H4 (cell line): ENCODE results near the gene ACTG2. TPM values are rescaled to one million over a fixed set of nuclear protein-coding genes. Genes with fewer than 3 reads are reported as not detected.

Experiments
- DNase-seq: peaks from one replicate; pipeline ENCODE4 v3.0.0-alpha.2; 2015; ENCODE audit warnings: low spot score
- total RNA-seq: library from RNA; depleted of rRNA; stranded (reverse); fragments of >200 nt; shearing (Covaris generic); gene quantifications from 2 replicates; pipeline ENCODE4 v1.2.3, GENCODE V29; 2014

The ACTG2 gene
- total RNA-seq, 1 experiment from 2014 or later, result not detected

DNA sequence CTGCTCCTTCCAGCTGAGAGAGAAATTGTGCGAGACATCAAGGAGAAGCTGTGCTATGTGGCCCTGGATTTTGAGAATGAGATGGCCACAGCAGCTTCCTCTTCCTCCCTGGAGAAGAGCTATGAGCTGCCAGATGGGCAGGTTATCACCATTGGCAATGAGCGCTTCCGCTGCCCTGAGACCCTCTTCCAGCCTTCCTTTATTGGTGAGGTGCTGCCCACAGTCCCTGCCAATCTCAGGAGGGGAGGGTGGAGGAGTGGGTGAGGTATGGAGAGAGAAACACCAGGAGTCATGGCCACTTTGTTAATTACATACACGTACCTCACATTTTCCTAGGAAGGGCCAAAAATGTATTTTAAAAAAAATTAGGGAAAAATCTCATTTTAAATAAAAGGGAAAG, 21.9 kb downstream of the ACTG2 start:
- DNase-seq, result no peak

DNA sequence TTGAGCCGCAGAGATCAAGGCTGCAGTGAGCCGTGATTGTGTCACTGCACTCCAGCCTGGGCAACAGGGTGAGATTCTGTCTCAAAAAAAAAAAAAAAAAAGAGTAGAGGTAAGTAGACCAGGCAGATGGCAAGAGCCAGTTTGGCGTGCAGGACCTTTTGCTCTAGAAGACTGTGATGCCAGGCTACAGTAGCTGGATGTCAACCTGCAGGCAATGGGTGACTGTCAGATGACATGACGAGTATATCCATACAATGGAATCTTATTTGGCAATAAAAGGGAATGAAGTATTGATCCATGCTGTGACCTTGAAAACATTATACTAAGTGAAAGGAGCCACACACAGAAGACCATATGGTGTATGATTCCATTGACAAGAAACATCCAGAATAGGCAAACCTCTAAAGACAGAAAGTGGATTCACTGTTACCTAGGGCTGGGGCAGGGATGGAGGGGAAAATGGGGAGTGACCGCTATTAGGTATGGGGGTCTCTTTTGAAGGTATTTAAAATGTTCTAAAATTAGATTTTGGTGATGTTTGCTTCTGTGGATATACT, 22.7 kb downstream of the ACTG2 start:
- no peak for DNase-seq

DNA sequence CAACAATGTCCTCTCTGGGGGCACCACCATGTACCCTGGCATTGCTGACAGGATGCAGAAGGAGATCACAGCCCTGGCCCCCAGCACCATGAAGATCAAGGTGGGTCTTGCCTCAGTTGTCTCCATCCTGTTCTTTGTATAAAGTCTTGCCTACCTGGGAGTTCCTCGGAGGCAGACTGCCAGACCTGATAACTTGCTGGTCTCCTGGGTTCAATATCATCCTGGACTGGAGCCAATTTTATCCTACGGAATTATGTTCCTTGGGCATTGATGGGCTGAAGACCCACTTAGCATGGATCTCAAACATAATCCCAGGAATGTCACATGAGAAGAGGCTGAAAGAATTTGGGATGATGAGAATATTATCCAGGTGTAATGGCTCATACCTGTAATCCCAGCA, 23.9 kb downstream of the ACTG2 start:
- DNase-seq, result no peak

DNA sequence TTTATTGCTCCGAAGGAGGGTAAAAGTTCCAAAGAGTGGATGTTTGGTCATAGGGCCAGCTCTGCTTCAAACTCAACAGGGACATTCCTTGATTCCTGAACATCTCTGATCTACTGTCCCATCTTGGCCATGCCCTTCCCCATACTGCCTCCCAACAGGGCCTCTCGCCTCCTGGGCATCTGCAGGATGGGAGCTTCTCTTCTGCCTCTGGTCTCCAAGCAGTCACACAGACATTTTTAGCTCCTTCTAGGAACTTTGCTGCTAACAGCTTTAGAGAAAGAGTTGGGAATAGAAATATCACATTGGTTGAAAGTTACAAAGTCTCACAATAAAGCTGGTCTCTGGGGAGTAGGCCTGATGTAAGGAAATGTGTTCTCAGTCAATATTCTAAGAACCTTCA, 24.5 kb downstream of the ACTG2 start:
- no peak for DNase-seq

DNA sequence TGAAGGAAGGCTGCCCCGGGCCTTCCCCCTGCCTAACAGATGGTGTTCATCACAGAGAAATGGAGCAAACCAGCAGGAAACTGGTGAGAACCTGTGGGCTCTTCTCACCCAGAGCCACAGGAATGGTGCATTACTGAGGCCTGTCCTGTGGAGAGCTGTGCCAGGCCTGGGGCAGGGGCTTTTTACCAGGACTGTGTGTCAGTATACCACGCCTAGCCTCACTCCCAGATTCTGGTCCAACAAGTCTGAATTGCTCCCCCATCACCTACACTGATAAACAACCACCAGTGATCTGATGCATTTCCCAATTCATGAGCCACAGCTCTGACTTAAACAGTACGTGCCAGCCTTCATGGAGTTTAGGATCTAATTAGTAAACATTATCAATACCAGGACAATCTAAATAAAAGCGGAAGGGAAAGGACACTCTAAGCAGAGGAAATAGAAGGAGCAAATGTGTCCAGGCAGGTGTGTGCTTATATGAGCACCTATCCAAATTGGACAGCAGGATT, 24.9 kb downstream of the ACTG2 start:
- no peak for DNase-seq

DNA sequence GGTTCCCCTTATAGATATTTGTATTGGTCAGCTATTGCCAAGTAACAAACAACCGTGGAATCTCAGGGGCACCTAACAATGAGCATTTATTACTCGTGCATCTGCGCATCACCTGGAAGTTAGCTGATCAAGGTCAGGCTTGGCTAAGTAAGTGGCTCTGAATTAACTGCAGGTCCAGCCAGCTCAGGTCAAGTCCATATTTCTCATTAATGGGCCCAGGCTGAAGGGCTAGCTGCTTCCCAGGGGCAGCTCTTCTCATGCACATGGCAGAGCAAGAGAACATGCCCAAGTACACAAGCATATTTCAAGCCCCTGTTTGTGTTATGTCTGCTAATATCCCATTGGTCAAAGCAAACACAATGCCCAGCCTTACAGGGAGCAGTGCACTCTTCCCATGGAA, 26.0 kb downstream of the ACTG2 start:
- DNase-seq, result no peak

DNA sequence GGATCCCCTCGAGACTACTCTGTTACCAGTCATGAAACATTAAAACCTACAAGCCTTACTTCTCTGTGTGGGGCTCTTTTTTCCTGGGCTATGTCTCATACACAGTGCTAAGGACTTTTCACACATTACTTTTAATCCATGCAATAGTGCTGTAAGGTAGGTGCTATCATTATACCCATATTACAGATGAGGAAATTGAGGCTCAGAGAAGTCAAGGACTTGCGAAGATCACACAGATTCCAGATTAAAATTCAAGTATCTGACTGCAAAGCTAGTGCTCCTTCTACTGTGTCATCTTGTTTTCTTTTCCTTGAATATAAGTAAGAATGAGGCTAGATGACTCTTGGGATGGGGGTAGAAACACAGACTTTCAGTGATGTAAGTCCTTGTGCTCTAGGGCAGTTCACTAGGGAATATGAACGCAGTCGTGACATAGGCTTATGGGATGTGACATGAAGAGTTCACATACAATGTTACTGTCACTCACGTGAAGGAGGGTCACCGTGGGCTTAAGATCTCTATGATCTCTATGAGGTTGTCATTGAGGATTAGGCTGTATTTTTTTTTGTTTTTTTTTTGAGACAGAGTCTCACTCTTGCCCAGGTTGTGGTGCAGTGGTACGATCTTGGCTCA, 26.9 kb downstream of the ACTG2 start:
- no peak for DNase-seq

DNA sequence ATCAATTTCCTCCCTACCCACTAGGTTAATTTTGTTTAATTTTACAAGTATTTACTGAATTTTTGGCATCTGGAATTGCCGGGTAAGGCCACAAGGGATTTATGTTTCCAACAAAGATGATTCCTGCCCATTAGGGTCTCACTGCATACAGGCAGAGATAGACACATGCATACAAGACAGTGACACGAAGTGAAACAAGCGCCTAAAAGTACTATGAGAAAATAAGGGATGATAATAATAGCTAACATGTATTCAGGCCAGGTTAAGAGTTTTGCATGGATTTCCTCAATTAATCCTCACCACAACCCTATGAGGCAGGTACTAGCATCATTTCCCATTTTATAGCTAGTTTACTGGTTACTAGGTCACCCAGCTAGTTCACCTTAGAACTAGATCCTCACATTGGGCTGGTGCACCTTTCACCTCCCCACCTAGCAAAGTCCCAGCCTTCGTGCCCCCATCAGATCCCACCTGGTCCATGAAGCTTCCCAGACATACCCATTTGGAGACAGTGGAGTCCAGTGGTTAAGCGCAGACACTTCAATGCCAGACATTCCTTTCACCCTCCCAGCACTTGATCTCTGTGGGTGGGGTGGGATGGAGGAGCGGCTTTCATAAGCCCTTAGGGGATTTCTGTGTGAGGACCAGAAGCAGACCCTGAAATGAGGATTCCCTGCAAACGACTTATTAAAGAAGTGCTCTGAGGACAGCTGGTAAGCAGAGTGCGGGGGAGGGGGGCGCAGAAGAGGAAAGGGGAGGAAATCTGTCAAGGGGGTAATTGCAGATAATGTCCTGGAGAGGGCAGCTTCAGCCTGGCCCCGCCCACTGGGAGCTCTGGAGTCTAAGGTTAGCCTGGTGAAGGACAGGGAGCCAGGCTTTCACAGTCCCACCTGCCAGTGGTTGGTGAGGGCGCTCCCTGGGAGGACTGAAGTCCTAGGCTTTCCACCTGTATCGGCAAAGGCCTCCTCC, 28.1 kb downstream of the ACTG2 start:
- DNase-seq, result peak; percentile 26

DNA sequence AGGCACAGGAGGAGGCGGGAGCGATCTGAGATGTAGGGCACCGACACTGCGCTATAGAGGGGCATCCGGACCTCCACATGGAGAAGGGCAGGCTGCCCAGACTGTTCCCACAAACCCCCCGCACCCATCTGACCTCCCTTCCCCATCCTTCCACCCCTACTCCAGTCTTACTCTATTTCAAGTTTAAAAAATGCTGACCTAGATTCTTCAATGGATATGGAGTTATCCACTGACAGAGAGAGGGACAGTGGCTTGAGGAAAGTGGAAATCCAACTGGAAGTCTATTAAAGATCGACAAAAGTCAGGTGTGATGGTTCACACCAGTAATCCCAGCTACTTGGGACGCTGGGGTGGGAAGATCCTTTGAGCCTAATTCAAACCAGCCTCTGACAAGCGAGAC, 28.8 kb downstream of the ACTG2 start:
- no peak for DNase-seq

DNA sequence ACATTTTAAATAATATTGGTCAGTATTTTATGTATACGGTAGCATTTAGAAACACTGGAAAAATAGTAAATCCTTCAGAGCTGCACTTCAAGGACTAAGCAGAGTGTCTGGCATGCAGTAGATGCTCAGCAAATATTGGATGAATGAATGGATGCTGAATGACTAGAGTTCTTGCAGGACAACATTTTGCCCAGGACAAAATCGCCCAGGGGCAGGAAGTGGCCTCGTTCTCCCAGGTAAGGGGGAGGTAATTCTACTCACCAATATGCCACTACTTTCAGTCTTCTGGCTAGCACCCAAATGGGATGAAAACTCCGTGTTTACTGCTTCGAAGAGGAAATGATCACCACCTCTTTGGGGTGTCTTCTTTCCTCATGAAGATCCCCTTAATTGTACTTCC, 29.9 kb downstream of the ACTG2 start:
- DNase-seq, result no peak

DNA sequence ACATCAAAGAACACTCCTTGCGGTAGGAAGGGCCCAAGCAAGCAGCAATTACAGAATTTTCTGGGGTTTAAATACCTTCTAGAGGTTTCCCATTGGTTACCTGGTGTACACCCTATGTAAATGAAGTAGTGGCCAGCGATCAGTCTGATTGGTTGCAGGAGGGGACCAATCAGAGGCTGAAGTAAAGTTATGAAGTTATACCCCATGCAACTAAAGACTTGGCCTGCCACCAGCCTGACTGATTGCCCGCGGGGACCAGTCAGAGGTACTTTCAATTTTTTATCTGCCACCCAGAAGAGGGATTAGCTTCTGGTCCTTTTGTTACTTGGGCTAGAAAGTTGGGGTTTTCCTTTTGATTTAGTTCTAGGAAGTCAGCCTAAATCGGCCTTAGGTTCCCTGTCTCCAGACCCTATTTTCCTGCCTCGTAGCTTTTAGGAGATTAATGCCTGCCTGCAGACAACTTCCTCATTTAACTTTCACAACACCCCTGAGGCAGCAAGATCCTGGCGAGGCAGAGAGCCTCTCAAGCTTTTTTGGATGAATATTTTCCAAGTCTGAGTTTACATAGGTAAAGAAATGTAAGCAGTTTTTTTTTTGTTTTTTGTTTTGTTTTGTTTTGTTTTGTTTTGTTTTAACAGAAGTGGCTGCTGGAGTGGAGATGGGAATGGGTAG, 32.4 kb downstream of the ACTG2 start:
- no peak for DNase-seq

DNA sequence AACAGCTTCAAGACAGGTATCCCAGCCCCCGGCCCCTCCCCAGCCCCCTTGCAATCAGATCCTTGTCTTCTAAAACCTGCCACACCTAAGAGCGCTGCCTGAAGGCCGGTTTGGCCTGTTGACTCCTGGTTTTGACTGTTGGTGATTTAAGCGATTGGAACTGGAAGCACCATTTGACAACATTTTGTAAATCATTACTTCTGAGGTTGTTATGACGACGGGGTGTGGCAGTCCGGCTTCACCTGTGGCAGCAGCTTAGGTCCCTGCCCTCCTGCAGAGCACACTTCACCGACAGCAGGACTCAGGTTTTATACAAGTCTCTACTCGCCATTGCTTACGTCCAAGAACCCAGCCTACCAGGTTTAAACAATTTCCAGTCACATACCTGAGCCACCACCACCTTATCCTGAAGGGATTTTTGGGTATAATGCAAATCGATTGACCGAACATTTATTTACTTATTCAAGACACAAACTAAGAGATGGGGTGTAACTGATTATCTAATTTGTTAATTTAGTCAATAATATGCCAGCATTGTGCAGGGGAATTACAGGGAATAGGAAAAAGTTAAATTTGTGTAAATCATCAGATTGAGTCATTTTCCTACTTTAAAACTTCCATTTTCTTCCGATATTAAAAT, 33.2 kb downstream of the ACTG2 start:
- no peak for DNase-seq

DNA sequence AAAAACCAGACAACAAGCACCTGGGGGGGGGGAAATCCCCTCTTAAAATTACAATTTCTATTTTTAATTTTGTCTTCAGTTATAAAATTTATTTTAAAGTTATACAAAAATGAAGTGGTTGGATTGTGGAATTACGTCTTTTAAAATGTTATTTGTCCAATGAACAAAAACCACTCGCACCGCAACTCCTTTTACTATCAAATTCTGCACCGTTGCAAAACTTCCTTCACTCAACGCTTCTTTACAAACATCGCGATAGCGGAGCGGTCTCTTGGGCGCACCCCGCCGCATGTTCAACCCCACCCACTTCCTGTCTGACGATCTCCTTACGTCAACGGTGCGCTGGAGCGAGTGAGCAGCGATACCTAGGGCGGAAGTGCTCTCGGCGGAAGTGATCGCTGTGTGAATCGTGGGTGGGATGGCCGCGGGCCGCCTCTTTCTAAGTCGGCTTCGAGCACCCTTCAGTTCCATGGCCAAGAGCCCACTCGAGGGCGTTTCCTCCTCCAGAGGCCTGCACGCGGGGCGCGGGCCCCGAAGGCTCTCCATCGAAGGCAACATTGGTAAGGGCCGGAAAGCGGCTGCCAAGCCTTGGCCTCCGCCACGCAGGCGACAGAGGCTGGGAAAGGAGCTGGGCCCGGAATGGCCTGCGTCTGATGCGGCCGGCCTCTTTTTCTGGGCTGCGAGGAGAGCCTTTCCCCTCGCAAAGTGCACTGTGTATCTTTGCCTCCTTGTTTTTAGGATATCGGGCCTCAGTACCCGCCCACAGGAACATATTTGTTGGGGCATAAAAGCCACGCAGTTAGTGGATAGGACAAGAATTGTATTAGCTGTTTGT, 33.9 kb downstream of the ACTG2 start, which contains the start of gene DGUOK:
Gene DGUOK (plus strand): TSS at position 388 of the 835 bp plus-strand sequence. CDS start 31 bp downstream, at position 419.
- DNase-seq, result peak; percentile 99

DNA sequence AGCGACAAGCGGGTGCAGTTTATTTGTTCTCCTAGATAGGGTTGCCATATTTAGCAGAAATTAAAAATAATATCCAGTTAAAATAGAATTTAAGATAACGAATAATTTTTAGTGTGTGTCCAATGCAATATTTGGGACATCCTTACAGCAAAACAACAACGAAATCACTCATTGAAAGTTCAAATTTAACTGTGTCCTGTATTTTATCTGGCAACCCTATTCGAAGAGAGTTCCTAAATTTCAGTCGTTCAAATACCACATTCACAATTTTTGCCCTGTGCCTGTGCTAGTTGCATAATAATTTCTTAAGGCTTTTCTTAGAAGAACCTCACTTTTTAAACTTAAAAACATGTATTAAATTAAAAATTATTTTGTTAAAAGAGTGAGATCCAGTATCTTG, 34.5 kb downstream of the ACTG2 start:
- no peak for DNase-seq

DNA sequence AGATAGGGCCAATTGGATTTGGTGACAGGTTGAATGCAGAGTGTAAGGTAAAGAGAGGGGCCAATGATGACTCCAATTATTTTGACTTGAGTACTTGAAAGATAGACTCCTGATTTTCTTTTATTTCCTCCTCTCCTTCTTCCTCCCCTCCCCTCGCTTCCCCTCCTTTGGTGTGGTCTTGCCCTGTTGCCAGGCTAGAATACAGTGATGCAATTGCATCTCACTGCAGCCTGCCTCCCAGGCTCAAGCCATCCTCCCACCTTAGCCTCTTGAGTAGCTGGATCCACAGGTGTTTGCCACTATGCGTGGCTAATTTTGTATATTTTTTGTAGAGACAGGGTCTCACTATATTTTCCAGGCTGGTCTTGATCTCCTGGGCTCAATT, 36.1 kb downstream of the ACTG2 start:
- DNase-seq, result no peak

DNA sequence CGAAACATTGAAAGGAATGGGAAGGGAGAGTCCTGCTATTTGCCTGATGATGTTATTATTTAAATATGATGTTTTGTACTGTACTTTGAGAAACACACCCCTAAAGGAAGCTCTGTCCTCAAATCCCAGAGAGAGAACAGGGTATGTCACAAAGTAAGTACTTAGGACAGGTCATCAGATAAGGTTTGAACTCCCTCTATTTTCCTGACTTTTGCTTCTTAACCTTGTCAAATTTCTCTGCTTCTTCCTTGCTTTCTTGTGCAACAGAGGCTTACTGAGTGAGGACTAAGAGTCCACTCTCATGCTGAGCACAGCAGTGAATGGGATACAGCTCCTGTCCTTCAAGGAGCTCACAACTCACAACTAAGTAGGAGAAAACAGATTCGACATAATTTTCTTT, 37.6 kb downstream of the ACTG2 start:
- DNase-seq, result no peak

DNA sequence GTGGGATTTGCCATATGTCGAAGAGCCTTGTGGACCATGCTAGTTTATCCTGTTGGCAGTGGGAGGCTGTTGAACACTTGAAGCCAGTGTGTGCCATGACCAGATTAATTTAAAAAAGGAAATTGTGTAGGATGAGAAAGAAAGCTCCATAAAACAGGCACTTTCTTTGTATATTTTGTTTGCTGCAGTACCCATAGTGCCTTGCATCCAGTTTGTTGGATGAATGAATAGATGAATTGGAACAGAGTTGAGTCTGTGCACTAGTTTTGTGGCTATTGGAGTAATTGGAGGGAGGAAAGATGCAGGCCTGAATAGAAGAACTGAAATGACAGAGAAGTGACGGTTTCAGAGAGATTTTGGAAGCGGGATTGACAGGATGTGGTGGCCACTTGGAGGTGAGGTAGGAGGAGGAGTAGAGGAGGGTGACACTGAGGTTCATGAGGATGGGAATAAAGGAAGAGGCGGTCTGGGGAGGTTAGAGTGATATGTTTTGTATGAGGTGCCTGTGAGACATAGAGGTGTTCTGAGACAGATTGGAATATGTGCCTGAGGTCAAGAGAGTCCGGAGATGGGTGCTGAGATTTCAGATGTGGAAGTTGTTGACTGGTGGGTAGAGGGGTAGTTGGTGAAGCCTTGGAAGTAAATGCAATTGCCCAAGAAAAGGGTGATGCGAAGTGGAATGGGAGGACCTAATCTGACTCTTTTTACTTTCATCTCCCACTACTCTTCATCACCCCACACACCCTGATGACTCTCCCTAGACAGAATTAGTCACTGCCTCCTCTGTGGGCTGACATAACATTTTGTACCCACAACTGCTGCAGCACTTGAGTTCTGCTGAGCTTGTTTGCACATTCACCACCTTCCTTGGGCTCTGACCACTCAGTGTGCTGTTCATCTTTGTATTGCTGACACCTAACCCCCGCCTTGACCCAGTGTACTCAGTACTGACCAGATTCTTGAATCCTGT, 39.0 kb downstream of the ACTG2 start:
- no peak for DNase-seq

DNA sequence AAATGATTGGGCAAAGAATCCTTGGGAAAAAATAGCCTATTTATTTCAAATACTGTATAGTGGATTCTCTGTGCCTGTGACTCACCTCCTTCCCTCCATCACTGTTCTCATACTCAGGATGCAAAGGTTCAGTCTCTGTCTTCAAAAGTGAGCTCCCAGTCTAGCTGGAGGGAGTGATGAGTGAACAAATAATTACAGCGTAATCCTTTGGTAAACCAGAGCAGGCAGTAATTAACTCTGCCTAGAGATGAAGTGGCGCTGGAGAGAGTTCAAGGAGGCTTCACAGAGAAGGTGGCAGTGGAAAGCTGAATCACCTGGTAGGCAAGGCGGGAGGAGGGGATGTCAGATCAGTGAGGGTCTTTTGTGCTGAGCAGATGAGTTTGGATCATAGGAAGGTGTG, 40.4 kb downstream of the ACTG2 start:
- no peak for DNase-seq

DNA sequence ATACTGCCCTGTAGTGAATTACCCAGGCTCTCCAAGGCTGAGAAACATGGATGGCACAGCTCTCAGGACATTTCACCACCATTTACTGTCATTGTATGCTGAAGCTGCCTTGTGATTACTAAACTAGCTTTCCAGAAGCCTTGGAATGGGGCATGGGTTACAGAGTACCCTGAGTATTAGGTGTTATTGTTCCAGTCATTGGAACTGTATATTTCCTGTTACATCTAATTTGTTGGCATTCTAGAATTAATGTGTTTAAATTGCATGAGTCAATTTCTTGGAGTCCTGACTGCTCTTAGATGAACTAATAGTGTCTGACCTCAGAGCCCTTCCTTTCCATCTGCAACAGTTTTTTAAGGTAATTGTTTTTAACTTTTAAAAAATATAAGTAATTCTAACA, 42.8 kb downstream of the ACTG2 start:
- no peak for DNase-seq
